Endothelial cell of umbilical vein (primary cell): Measurements from ENCODE around the gene PSG7. TPM values are rescaled to one million over a fixed set of nuclear protein-coding genes. Genes with fewer than 3 reads are reported as not detected.

Experiments used
- BruUV-seq: library from RNA; stranded (reverse); fragments of 400-500 nt; replicated peaks from 2 replicates; lab custom pipeline; 2021; lab: Mats Ljungman, UMichigan
- CTCF ChIA-PET: fragments of 300-600, 350-600 bp; sonication (Branson Sonifier 250); formaldehyde crosslinking; loops from one replicate; lab custom pipeline; 2021; ENCODE audit warnings: antibody characterized with exemption, inconsistent platforms; lab: Charles Lee
- POLR2A ChIA-PET: fragments of 300-600, 350-600 bp; sonication (Branson Sonifier 250); formaldehyde crosslinking; loops from one replicate; lab custom pipeline; 2021; ENCODE audit warnings: antibody characterized with exemption, inconsistent platforms; lab: Charles Lee
- DNase-seq: peaks from one replicate; pipeline ENCODE4 v3.0.0-alpha.2; 2011; ENCODE audit warnings: low read depth, low spot score
- FAIRE-seq: peaks from 2 replicates; lab custom pipeline; 2011; peaks lifted over from hg19 to GRCh38; lab: Jason Lieb, UNC
- H2AFZ ChIP-seq: 2 replicates; pipeline ENCODE4 v1.6.0; 2012; ENCODE audit warnings: low read depth, low read length, control low read depth, inconsistent platforms
- H3K27ac ChIP-seq: 2 replicates; pipeline ENCODE4 v1.5.1; 2011; ENCODE audit warnings: low read depth, mild to moderate bottlenecking, control low read depth, low read length, moderate library complexity; ENCODE audit not compliant: insufficient read depth
- H3K27me3 ChIP-seq, 2 experiments: 2 replicates each; pipeline versions ENCODE4 v1.6.0 to v1.6.1; 2011; ENCODE audit warnings: low read length in 2 of 2, mixed read lengths in 1 of 2; ENCODE audit not compliant: control insufficient read depth in 2 of 2, insufficient read depth in 2 of 2
- H3K36me3 ChIP-seq, 2 experiments: 2 replicates in 1 of 2; 3 replicates in 1 of 2; pipeline ENCODE4 v1.5.1; 2011; ENCODE audit warnings: low read length in 2 of 2, mild to moderate bottlenecking in 1 of 2, moderate library complexity in 1 of 2; ENCODE audit not compliant: control insufficient read depth in 2 of 2, insufficient read depth in 2 of 2; ENCODE audit errors: extremely low read depth in 1 of 2
- H3K4me1 ChIP-seq: 3 replicates; pipeline ENCODE4 v1.5.1; 2011; ENCODE audit warnings: mild to moderate bottlenecking, low read length; ENCODE audit not compliant: control insufficient read depth, insufficient read depth; ENCODE audit errors: extremely low read depth
- H3K4me2 ChIP-seq: 2 replicates; pipeline ENCODE4 v1.6.1; 2011; ENCODE audit warnings: low read length, control low read depth, mixed read lengths; ENCODE audit not compliant: insufficient read depth
- H3K4me3 ChIP-seq, 3 experiments: fragments of 200-600 bp in 1 of 3; sonication (generic), shearing (Covaris generic) in 1 of 3; replicated peaks in 1 of 3; 2 replicates each; pipeline ENCODE4 v1.5.1; 2011 to 2016; ENCODE audit warnings: control low read depth in 3 of 3, low read length in 3 of 3, mild to moderate bottlenecking in 2 of 3, inconsistent platforms in 1 of 3, low read depth in 1 of 3, moderate library complexity in 1 of 3; ENCODE audit not compliant: insufficient read depth in 1 of 3
- H3K79me2 ChIP-seq: 2 replicates; pipeline ENCODE4 v1.6.0; 2012; ENCODE audit warnings: low read length, inconsistent platforms; ENCODE audit not compliant: control insufficient read depth, insufficient read depth
- H3K9ac ChIP-seq: replicated peaks from 2 replicates; pipeline ENCODE3; 2011; ENCODE audit warnings: low read length, control low read depth; ENCODE audit not compliant: insufficient read depth; ENCODE audit errors: extremely low read depth
- H3K9me1 ChIP-seq: replicated peaks from 3 replicates; pipeline ENCODE4 v1.6.0; 2011; ENCODE audit warnings: mild to moderate bottlenecking, low read length; ENCODE audit not compliant: control insufficient read depth, insufficient read depth; ENCODE audit errors: extremely low read depth
- H3K9me3 ChIP-seq: replicated peaks from 2 replicates; pipeline ENCODE4 v1.5.1; 2012; ENCODE audit warnings: low read length, inconsistent platforms; ENCODE audit not compliant: control insufficient read depth, insufficient read depth
- H4K20me1 ChIP-seq: replicated peaks from 2 replicates; pipeline ENCODE3; 2011; ENCODE audit warnings: mild to moderate bottlenecking, low read length; ENCODE audit not compliant: control insufficient read depth, insufficient read depth; ENCODE audit errors: extremely low read depth
- CTCF ChIP-seq, 2 donors: IDR thresholded peaks; 1 replicate in 1 of 2; 2 replicates in 1 of 2; pipeline ENCODE4 v1.5.1; 2011; ENCODE audit warnings: low read length in 2 of 2, mild to moderate bottlenecking in 2 of 2, moderate library complexity in 2 of 2, control low read depth in 1 of 2, inconsistent platforms in 1 of 2, low read depth in 1 of 2; ENCODE audit not compliant: insufficient read depth in 1 of 2; ENCODE audit errors: extremely low read depth in 1 of 2
- EZH2 ChIP-seq: IDR thresholded peaks from 2 replicates; pipeline ENCODE4 v1.6.1; 2012; ENCODE audit warnings: borderline replicate concordance, low read depth, mild to moderate bottlenecking, moderate library complexity, low read length, inconsistent platforms; ENCODE audit not compliant: severe bottlenecking
- FOS ChIP-seq: IDR thresholded peaks from 2 replicates; pipeline ENCODE4 v1.6.1; 2011; ENCODE audit warnings: mild to moderate bottlenecking, low read length, moderate library complexity, borderline replicate concordance; ENCODE audit not compliant: insufficient read depth
- GATA2 ChIP-seq: IDR thresholded peaks from 2 replicates; pipeline ENCODE4 v1.7.0; 2011; ENCODE audit warnings: low read depth, mild to moderate bottlenecking, moderate library complexity, mixed read lengths, low read length; ENCODE audit not compliant: insufficient read length, insufficient read depth
- JUN ChIP-seq: IDR thresholded peaks from 2 replicates; pipeline ENCODE4 v1.6.1; 2011; ENCODE audit warnings: borderline replicate concordance, low read depth; ENCODE audit not compliant: insufficient read length, insufficient read depth
- MAX ChIP-seq: IDR thresholded peaks from 2 replicates; pipeline ENCODE4 v1.6.1; 2011; ENCODE audit not compliant: insufficient read depth, insufficient read length
- MYC ChIP-seq: IDR thresholded peaks from one replicate; pipeline ENCODE4 v1.6.1; 2011; ENCODE audit warnings: mild to moderate bottlenecking, low read depth, low read length
- POLR2A ChIP-seq: IDR thresholded peaks from 2 replicates; pipeline ENCODE4 v1.6.1; 2012; ENCODE audit warnings: low read depth, mild to moderate bottlenecking, control low read depth, low read length
- POLR2AphosphoS5 ChIP-seq: IDR thresholded peaks from 2 replicates; pipeline ENCODE4 v1.6.1; 2012; ENCODE audit warnings: low read depth, mild to moderate bottlenecking, control low read depth, low read length, moderate library complexity; ENCODE audit not compliant: insufficient read depth
- dilution Hi-C: fragments of 300-500 bp; cut with MboI; formaldehyde crosslinking; loops from one replicate; pipeline ENCODE4 v1.15.0; 2019; ENCODE audit warnings: low sequenced_read_pairs; ENCODE audit not compliant: extremely low pct_ligation_motif_present
- intact Hi-C: fragments of 100-400 bp; cut with micrococcal nuclease; formaldehyde crosslinking; loops from one replicate; pipeline ENCODE4 v1.10.0; 2022
- polyA plus RNA-seq, 4 experiments: library from polyadenylated mRNA; depleted of rRNA in 3 of 4; stranded (reverse) in 3 of 4; unstranded in 1 of 4; fragments of >200 nt; gene quantifications; 2 replicates each; pipeline versions ENCODE4 v1.2.1 to v1.2.3, GENCODE V29; 2011 to 2012; ENCODE audit warnings: missing spikeins in 1 of 4
- total RNA-seq: library from RNA; stranded (reverse); gene quantifications from 2 replicates; pipeline ENCODE4 v1.2.3, GENCODE V29; 2021

PSG7 gene
- total and polyA plus RNA-seq, 2 donors (not counting 3 experiments of a cell fraction or from before 2014, with no cell fraction given), result not detected

GRCh38 chr19:42928896-42929295 is 8.1 kb downstream of the PSG7 start:
- DNase-seq, result no peak
- no peak for TF ChIP-seq MYC
- no peak for TF ChIP-seq POLR2A
- no peak for TF ChIP-seq POLR2AphosphoS5
- no peak for TF ChIP-seq EZH2
- H3K4me1 ChIP-seq, result peaks cover 3% of the 10 kb centered on the region
- intact Hi-C loops (loop anchor here (10.0 kb wide), 1 partner anchor 134 kb away; no protein-coding TSS in a partner anchor), dilution Hi-C loops (no loop called here)
- H3K9ac ChIP-seq, result no peak overlapping the region
- H4K20me1 ChIP-seq, result no peaks in the 10 kb centered on the region
- no peak overlapping the region for H3K4me2 ChIP-seq
- POLR2A ChIA-PET, result no interaction called here
- CTCF ChIA-PET, result no interaction called here
- no TSS peak for BruUV-seq
- no peaks in the 10 kb centered on the region for H3K9me1 ChIP-seq
- no peak overlapping the region for H3K4me3 ChIP-seq
- H3K27me3 ChIP-seq, result no peaks in the 10 kb centered on the region
- H2AFZ ChIP-seq, result no peak overlapping the region
- H3K27ac ChIP-seq, result no peak overlapping the region
- FAIRE-seq, result no peak
- no peaks in the 10 kb centered on the region for H3K36me3 ChIP-seq
- no peaks in the 10 kb centered on the region for H3K79me2 ChIP-seq
- H3K9me3 ChIP-seq, result no peaks in the 10 kb centered on the region

GRCh38 chr19:42926781-42927180 is 10.2 kb downstream of the PSG7 start:
- ChIA-PET CTCF (no interaction called here), POLR2A (no interaction called here)
- H3K9me1 ChIP-seq, result no peaks in the 10 kb centered on the region

More at GRCh38 chr19:42926781-42927180, 10.2 kb downstream of the PSG7 start:
- Histone ChIP-seq H3K27me3 (no peaks in the 10 kb centered on the region), H4K20me1 (no peaks in the 10 kb centered on the region), H3K36me3 (no peaks in the 10 kb centered on the region), H2AFZ (no peak overlapping the region), H3K79me2 (no peaks in the 10 kb centered on the region), H3K4me1 (no peaks in the 10 kb centered on the region), H3K4me2 (no peak overlapping the region), H3K9ac (no peak overlapping the region), H3K4me3 (no peak overlapping the region), H3K27ac (no peak overlapping the region), H3K9me3 (no peaks in the 10 kb centered on the region)
- FAIRE-seq, result no peak
- no peak for DNase-seq
- BruUV-seq, result no TSS peak
- TF ChIP-seq POLR2A (no peak), GATA2 (no peak), MYC (no peak), EZH2 (no peak), POLR2AphosphoS5 (no peak), MAX (no peak), JUN (no peak), CTCF (IDR thresholded peaks at IDR 0.05; ENCODE audit: extremely low read depth in 1 of 2, insufficient read depth in 1 of 2, low read depth in 1 of 2, low read length in 2 of 2) (no peak), FOS (no peak)
- intact Hi-C loops, result loop anchor here (10.0 kb wide), 1 partner anchor 132 kb away; no protein-coding TSS in a partner anchor
- dilution Hi-C loops, result no loop called here
